Retinal pigment epithelial cell (primary cell): Measurements from ENCODE around the gene SCGN.

Experiments used
- DNase-seq: peaks from one replicate; pipeline ENCODE4 v3.0.0-alpha.2; 2010; ENCODE audit warnings: low read depth
- H3K4me3 ChIP-seq: 2 replicates; pipeline ENCODE4 v1.5.1; 2011; ENCODE audit warnings: mild to moderate bottlenecking, low read length, control low read depth, moderate library complexity
- CTCF ChIP-seq: conservative IDR thresholded peaks from 2 replicates; pipeline ENCODE4 v1.5.1; 2011; ENCODE audit warnings: low read depth, low read length, control low read depth, inconsistent platforms

SCGN gene

GRCh38 chr6:25614052-25614451 lies 38.0 kb upstream of the SCGN start:
- no peak for DNase-seq
- no peak for TF ChIP-seq CTCF
- no peak overlapping the region for H3K4me3 ChIP-seq

GRCh38 chr6:25615471-25615870 lies 36.5 kb upstream of the SCGN start:
- no peak overlapping the region for H3K4me3 ChIP-seq
- DNase-seq, result no peak
- no peak for TF ChIP-seq CTCF

DNA sequence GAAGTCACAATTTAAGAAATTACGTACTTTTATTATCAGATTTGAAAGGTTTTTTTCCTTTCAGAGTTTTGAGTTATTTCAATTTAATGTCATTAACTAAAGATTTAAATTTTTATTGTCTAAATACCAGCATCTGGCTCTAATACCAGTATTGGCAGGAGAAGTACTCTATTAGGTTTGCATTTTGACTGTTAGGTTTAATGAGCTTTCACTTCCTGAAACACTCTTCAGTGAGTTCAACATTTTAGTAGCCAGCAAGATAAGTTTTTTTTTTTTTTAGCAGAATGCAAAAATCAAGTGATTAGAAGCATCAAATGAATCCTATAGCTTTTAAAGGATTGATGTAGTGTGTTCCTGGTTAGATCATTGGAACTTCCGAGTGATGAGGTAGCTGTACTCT lies 34.0 kb upstream of the SCGN start:
- no peak for TF ChIP-seq CTCF
- no peak for DNase-seq
- no peak overlapping the region for H3K4me3 ChIP-seq

DNA sequence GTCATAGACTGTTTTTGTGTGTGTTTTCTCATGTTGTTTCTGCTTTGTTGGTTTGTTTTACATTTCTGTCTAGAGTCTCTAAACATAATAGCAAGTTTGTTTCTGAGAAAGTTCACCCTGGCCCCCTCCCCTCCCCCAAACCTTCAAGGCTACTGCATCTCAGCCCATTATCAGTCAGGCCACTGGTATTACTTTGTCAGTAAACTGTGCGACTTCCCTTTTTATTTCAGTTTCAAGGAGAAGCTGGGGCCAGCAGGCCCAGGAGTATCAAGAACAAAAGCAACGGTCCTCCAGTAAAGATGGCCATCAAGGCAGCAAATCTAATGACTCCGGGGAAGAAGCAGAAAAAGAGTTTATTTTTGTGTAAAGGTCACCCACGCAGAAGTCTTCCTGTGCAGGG lies 32.8 kb upstream of the SCGN start:
- TF ChIP-seq CTCF, result no peak

GRCh38 chr6:25620391-25620790 lies 31.6 kb upstream of the SCGN start:
- no peak for TF ChIP-seq CTCF
- no peak overlapping the region for H3K4me3 ChIP-seq
- DNase-seq, result no peak

More for the DNA sequence above, 32.8 kb upstream of the SCGN start:
- no peak overlapping the region for H3K4me3 ChIP-seq
- DNase-seq, result no peak

- no peak for DNase-seq
- TF ChIP-seq CTCF, result no peak
- H3K4me3 ChIP-seq, result no peak overlapping the region
Measured at GRCh38 chr6:25623065-25623464, 28.9 kb upstream of the SCGN start.

DNA sequence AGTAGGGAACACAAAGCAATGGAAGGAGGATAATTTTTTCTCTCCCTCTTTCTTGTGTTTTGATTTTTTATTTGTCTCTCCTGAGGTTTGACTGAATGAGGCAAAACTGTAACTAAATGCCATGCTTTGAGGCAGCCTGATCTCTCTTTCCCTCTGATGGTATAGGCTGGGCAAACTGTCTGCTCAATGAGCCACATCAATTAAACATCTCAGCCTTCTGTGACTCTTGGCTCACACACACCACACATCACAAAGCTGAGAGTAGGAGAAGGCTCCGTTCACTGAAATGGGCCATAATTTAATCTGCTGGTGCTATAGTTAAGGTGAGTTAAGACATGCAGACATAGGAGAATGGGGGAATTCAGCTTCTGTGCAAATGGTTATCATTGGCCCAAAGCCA lies 28.1 kb upstream of the SCGN start:
- H3K4me3 ChIP-seq, result no peak overlapping the region
- DNase-seq, result no peak
- no peak for TF ChIP-seq CTCF
